ENCODE measurements around the gene TUBGCP3. TPM values are rescaled to one million over a fixed set of nuclear protein-coding genes. Genes with fewer than 3 reads are reported as not detected.
"Not testable (repeated sequence)": the region's sequence is repeated elsewhere in the genome, so short reads cannot be mapped to it uniquely, and the experiment has no call there.

Gene TUBGCP3
- total RNA-seq, 4 donors from 2014 or later: 21.9 to 56.3 (median 29.3) TPM

GRCh38 chr13:112486386-112487126 lies 101.4 kb downstream of the TUBGCP3 start:
- DNase-seq (ENCODE audit: low spot score in 2 of 2): no peak
- no peak overlapping the region for H3K4me3 ChIP-seq
- no peaks in the 10 kb centered on the region for H3K27me3 ChIP-seq
- peaks cover 0 to 69% (median 0%) of the 10 kb centered on the region in 3 donors for H3K36me3 ChIP-seq
- WGBS, 2 donors: 88 to 90% methylated on average over 10 to 11 of the region's 11 CpGs
- H3K4me1 ChIP-seq: no peaks in the 10 kb centered on the region
- peaks cover 0 to 24% (median 0%) of the 10 kb centered on the region in 4 donors for H3K9me3 ChIP-seq
- TF ChIP-seq POLR2A (IDR thresholded peaks at IDR 0.05) (no peak), EP300 (IDR thresholded peaks at IDR 0.05) (no peak), CTCF (IDR thresholded peaks at IDR 0.05) (no peak)
- no peak overlapping the region for H3K27ac ChIP-seq

- 94 to 95% methylated on average over 16 to 25 of the region's 25 CpGs for WGBS, 2 donors
- H3K4me3 ChIP-seq; H3K4me1 ChIP-seq; H3K27ac ChIP-seq; DNase-seq (ENCODE audit: low spot score in 2 of 2); H3K27me3 ChIP-seq: not testable (repeated sequence)
- peaks cover 0 to 30% (median under 1%) of the 10 kb centered on the region in 4 donors for H3K9me3 ChIP-seq
- peaks cover 0 to 69% (median 0%) of the 10 kb centered on the region in 3 donors for H3K36me3 ChIP-seq
Observed at GRCh38 chr13:112485814-112486213, 102.1 kb downstream of the TUBGCP3 start.

GRCh38 chr13:112483299-112483698 lies 104.7 kb downstream of the TUBGCP3 start:
- H3K9me3 ChIP-seq: peaks cover 0 to 42% (median 5%) of the 10 kb centered on the region in 4 donors
- WGBS, 2 donors: 94 to 97% methylated on average over 7 of the region's 7 CpGs
- H3K4me3 ChIP-seq: no peak overlapping the region
- H3K27me3 ChIP-seq: no peaks in the 10 kb centered on the region
- no peak for DNase-seq (ENCODE audit: low spot score in 2 of 2)
- H3K27ac ChIP-seq: no peak overlapping the region
- no peak for TF ChIP-seq CTCF (IDR thresholded peaks at IDR 0.05)
- TF ChIP-seq EP300 (IDR thresholded peaks at IDR 0.05): no peak
- no peak for TF ChIP-seq POLR2A (IDR thresholded peaks at IDR 0.05)
- no peaks in the 10 kb centered on the region for H3K4me1 ChIP-seq
- H3K36me3 ChIP-seq: peaks cover 0 to 56% (median 0%) of the 10 kb centered on the region in 3 donors

GRCh38 chr13:112481458-112481857 lies 106.5 kb downstream of the TUBGCP3 start:
- H3K9me3 ChIP-seq: peaks cover 0 to 42% (median 5%) of the 10 kb centered on the region in 4 donors
- no peak for DNase-seq (ENCODE audit: low spot score in 2 of 2)
- no peak overlapping the region for H3K4me3 ChIP-seq
- H3K4me1 ChIP-seq: no peaks in the 10 kb centered on the region
- no peaks in the 10 kb centered on the region for H3K27me3 ChIP-seq
- no peak overlapping the region for H3K27ac ChIP-seq
- peaks cover 0 to 37% (median 0%) of the 10 kb centered on the region in 3 donors for H3K36me3 ChIP-seq
- no peak for TF ChIP-seq EP300 (IDR thresholded peaks at IDR 0.05)
- TF ChIP-seq CTCF (IDR thresholded peaks at IDR 0.05): no peak
- TF ChIP-seq POLR2A (IDR thresholded peaks at IDR 0.05): no peak

- Histone ChIP-seq H3K36me3 (peaks cover 0 to 16% (median 0%) of the 10 kb centered on the region in 3 donors), H3K4me3 (no peak overlapping the region), H3K27me3 (no peaks in the 10 kb centered on the region), H3K27ac (no peak overlapping the region), H3K4me1 (no peaks in the 10 kb centered on the region), H3K9me3 (peaks cover 0 to 42% (median 5%) of the 10 kb centered on the region in 4 donors)
- 86 to 91% methylated on average over 7 of the region's 7 CpGs for WGBS, 2 donors
- DNase-seq (ENCODE audit: low spot score in 2 of 2): no peak
- TF ChIP-seq POLR2A (IDR thresholded peaks at IDR 0.05): no peak
- no peak for TF ChIP-seq CTCF (IDR thresholded peaks at IDR 0.05)
- no peak for TF ChIP-seq EP300 (IDR thresholded peaks at IDR 0.05)
Observed at GRCh38 chr13:112479389-112479788, 108.6 kb downstream of the TUBGCP3 start.

Data from tibial nerve (tissue), 4 donors.